ENCODE measurements around the gene GJA9. TPM values are rescaled to one million over a fixed set of nuclear protein-coding genes. Genes with fewer than 3 reads are reported as not detected.

Gene GJA9
- total RNA-seq, 1 experiment from 2014 or later, result not detected

GRCh38 chr1:38896169-38896568 is 14.8 kb upstream of the GJA9 start:
- H3K27me3 ChIP-seq (replicated peaks; ENCODE audit: insufficient read depth, low read depth, low read length, poor library complexity), result no peaks in the 10 kb centered on the region
- ChIA-PET POLR2A (ENCODE audit: low non-redundant PET) (no interaction called here), CTCF (no interaction called here)
- no peaks in the 10 kb centered on the region for H3K4me1 ChIP-seq (ENCODE audit: insufficient read depth, low read length, poor library complexity, severe bottlenecking)
- H3K4me3 ChIP-seq (ENCODE audit: low read depth, low read length, poor library complexity, severe bottlenecking), result no peak overlapping the region
- BruUV-seq (replicated peaks), result no TSS peak
- no peak for DNase-seq (ENCODE audit: low spot score)
- no peaks in the 10 kb centered on the region for H3K9me3 ChIP-seq (ENCODE audit: low read depth, low read length, poor library complexity, severe bottlenecking)
- TF ChIP-seq EZH2 (IDR thresholded peaks at IDR 0.05; ENCODE audit: borderline replicate concordance, low read depth, low read length, poor library complexity, severe bottlenecking), result no peak
- TF ChIP-seq, protein P1, sequence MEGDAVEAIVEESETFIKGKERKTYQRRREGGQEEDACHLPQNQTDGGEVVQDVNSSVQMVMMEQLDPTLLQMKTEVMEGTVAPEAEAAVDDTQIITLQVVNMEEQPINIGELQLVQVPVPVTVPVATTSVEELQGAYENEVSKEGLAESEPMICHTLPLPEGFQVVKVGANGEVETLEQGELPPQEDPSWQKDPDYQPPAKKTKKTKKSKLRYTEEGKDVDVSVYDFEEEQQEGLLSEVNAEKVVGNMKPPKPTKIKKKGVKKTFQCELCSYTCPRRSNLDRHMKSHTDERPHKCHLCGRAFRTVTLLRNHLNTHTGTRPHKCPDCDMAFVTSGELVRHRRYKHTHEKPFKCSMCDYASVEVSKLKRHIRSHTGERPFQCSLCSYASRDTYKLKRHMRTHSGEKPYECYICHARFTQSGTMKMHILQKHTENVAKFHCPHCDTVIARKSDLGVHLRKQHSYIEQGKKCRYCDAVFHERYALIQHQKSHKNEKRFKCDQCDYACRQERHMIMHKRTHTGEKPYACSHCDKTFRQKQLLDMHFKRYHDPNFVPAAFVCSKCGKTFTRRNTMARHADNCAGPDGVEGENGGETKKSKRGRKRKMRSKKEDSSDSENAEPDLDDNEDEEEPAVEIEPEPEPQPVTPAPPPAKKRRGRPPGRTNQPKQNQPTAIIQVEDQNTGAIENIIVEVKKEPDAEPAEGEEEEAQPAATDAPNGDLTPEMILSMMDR (conservative IDR thresholded peaks at IDR 0.05; ENCODE audit: low read depth, low read length), result no peak
- no peak overlapping the region for H3K27ac ChIP-seq (ENCODE audit: low read depth, low read length, poor library complexity, severe bottlenecking)
- H3K36me3 ChIP-seq (ENCODE audit: insufficient read depth, low read length, poor library complexity, severe bottlenecking), result no peaks in the 10 kb centered on the region
- intact Hi-C loops (cut with micrococcal nuclease; ENCODE audit: unreplicated experiment), result no loop called here

DNA sequence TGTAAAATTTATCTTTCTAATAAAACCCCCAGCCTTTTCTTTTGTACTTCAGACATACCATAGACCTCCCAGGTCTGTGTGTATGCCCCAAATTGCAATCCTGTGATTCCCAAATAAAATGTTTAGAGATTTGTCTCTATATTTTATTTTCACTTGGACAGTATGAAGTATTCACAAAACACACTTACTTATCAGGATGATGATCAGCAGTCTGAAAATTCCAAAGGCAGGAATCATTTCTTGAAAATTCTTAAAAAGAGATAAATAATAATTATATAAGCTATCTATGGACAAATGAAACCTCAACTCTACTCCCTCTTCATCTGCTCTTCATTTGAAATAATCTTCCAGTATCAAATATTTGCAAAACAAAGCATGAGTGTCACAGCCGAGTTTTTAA is 11.6 kb upstream of the GJA9 start:
- Histone ChIP-seq H3K27ac (ENCODE audit: low read depth, low read length, poor library complexity, severe bottlenecking) (no peak overlapping the region), H3K4me3 (ENCODE audit: low read depth, low read length, poor library complexity, severe bottlenecking) (no peak overlapping the region), H3K9me3 (ENCODE audit: low read depth, low read length, poor library complexity, severe bottlenecking) (no peaks in the 10 kb centered on the region), H3K36me3 (ENCODE audit: insufficient read depth, low read length, poor library complexity, severe bottlenecking) (no peaks in the 10 kb centered on the region), H3K27me3 (replicated peaks; ENCODE audit: insufficient read depth, low read depth, low read length, poor library complexity) (no peaks in the 10 kb centered on the region), H3K4me1 (ENCODE audit: insufficient read depth, low read length, poor library complexity, severe bottlenecking) (no peaks in the 10 kb centered on the region)
- ChIA-PET CTCF (no interaction called here), POLR2A (ENCODE audit: low non-redundant PET) (no interaction called here)
- TF ChIP-seq EZH2 (IDR thresholded peaks at IDR 0.05; ENCODE audit: borderline replicate concordance, low read depth, low read length, poor library complexity, severe bottlenecking), result no peak
- TF ChIP-seq, protein P1 (conservative IDR thresholded peaks at IDR 0.05; ENCODE audit: low read depth, low read length), result no peak
- intact Hi-C loops (cut with micrococcal nuclease; ENCODE audit: unreplicated experiment), result no loop called here
- DNase-seq (ENCODE audit: low spot score), result no peak
- no TSS peak for BruUV-seq (replicated peaks)

DNA sequence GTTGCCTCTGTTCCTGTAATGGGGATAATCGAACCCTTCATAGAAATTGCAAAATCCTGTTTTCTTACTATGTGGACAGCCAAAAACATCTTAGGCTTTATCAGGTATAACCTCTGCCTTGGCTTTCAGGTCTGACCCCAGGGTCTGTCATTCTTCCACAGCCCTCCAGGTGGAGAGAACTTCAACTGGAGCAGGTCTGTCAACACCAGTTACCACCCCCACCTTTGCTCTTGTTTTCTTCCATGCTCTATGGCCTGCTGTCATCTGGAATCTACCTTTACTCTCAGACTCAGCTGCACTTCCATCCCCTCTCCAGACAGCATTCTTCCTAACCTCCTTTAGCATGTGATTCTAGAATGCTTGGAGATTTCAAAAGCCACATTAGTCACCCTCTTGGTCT is 10.4 kb upstream of the GJA9 start:
- no TSS peak for BruUV-seq (replicated peaks)
- Histone ChIP-seq H3K27ac (ENCODE audit: low read depth, low read length, poor library complexity, severe bottlenecking) (no peak overlapping the region), H3K27me3 (replicated peaks; ENCODE audit: insufficient read depth, low read depth, low read length, poor library complexity) (no peaks in the 10 kb centered on the region), H3K9me3 (ENCODE audit: low read depth, low read length, poor library complexity, severe bottlenecking) (no peaks in the 10 kb centered on the region), H3K4me1 (ENCODE audit: insufficient read depth, low read length, poor library complexity, severe bottlenecking) (no peaks in the 10 kb centered on the region), H3K4me3 (ENCODE audit: low read depth, low read length, poor library complexity, severe bottlenecking) (no peak overlapping the region), H3K36me3 (ENCODE audit: insufficient read depth, low read length, poor library complexity, severe bottlenecking) (no peaks in the 10 kb centered on the region)
- CTCF ChIA-PET, result no interaction called here
- DNase-seq (ENCODE audit: low spot score), result no peak
- TF ChIP-seq, protein P1 (conservative IDR thresholded peaks at IDR 0.05; ENCODE audit: low read depth, low read length), result no peak
- TF ChIP-seq EZH2 (IDR thresholded peaks at IDR 0.05; ENCODE audit: borderline replicate concordance, low read depth, low read length, poor library complexity, severe bottlenecking), result no peak
- POLR2A ChIA-PET (ENCODE audit: low non-redundant PET), result no interaction called here
- intact Hi-C loops (cut with micrococcal nuclease; ENCODE audit: unreplicated experiment), result no loop called here
